ENCODE measurements around the gene ZNF410. TPM values are rescaled to one million over a fixed set of nuclear protein-coding genes. Genes with fewer than 3 reads are reported as not detected.
A peak's percentile ranks its signal among the peaks of the same experiment; 100 is the strongest.

Gene ZNF410
- total and polyA plus RNA-seq, 3 donors from 2014 or later: 85.3 to 117 (median 92.9) TPM

DNA sequence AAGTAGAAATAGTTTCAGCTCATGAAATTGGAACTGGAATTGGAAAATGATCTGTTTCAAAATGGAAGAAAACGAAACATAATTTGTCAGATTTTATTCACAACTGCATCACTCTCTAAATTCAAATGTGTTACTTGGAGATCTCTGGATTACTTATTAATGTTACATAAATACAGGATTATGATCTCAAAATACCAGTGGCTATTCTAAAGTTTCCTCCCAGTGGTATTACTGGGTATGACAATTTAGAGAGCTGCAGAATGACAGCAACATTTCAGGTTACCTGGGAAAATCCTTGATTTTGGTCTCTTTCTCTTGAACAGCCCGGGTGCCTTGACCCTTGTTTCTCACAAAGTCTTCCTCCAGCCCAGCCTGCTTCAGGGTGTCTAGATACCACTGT lies 49.0 kb downstream of the ZNF410 start:
- DNase-seq: no peak
- Histone ChIP-seq H3K27ac (no peak overlapping the region), H3K27me3 (no peaks in the 10 kb centered on the region), H3K36me3 (ENCODE audit: low read depth, missing control alignments) (no peaks in the 10 kb centered on the region), H3K4me1 (no peaks in the 10 kb centered on the region), H3K4me3 (no peak overlapping the region), H3K9me3 (no peaks in the 10 kb centered on the region)
- WGBS, 2 donors: 68 to 79% methylated on average over 2 of the region's 2 CpGs
- intact Hi-C loops (cut with DNase I; ENCODE audit: low total_unique reads): no loop called here
- no peak for TF ChIP-seq POLR2A (IDR thresholded peaks at IDR 0.05)
- TF ChIP-seq CTCF (IDR thresholded peaks at IDR 0.05): peak in 2 of 3 experiments; percentile 33 to 35

GRCh38 chr14:73936548-73936947 lies 49.9 kb downstream of the ZNF410 start:
- no peak overlapping the region for H3K27ac ChIP-seq
- no peaks in the 10 kb centered on the region for H3K4me1 ChIP-seq
- DNase-seq: no peak
- no peaks in the 10 kb centered on the region for H3K36me3 ChIP-seq (ENCODE audit: low read depth, missing control alignments)
- TF ChIP-seq CTCF (IDR thresholded peaks at IDR 0.05): no peak
- no peak for TF ChIP-seq POLR2A (IDR thresholded peaks at IDR 0.05)
- H3K4me3 ChIP-seq: no peak overlapping the region
- no peaks in the 10 kb centered on the region for H3K9me3 ChIP-seq
- no peaks in the 10 kb centered on the region for H3K27me3 ChIP-seq
- 89 to 93% methylated on average over 1 of the region's 1 CpG for WGBS, 2 donors
- intact Hi-C loops (cut with DNase I; ENCODE audit: low total_unique reads): no loop called here

DNA sequence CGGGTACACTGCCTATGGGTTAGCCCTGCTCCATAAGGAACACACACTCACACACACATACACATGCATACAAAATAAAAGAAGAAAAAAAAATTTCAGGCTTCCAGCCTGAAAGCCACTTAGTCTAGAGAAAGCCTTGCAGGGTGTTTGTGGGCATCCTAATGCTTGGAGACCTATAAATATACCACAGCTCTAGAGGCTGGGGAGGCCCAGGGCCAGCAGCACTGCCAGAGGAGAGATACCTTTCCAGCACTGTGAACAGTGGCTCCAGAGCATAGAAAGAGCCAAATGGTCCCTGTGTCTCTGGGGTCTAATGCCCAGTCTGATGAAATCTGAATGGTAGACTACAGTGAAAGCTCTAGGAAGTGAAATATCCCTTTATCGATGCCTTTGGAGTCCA lies 50.4 kb downstream of the ZNF410 start:
- no peaks in the 10 kb centered on the region for H3K36me3 ChIP-seq (ENCODE audit: low read depth, missing control alignments)
- H3K4me1 ChIP-seq: no peaks in the 10 kb centered on the region
- no peaks in the 10 kb centered on the region for H3K9me3 ChIP-seq
- H3K27me3 ChIP-seq: no peaks in the 10 kb centered on the region
- WGBS, 2 donors: 82 to 92% methylated on average over 2 of the region's 2 CpGs
- TF ChIP-seq CTCF (IDR thresholded peaks at IDR 0.05): no peak
- TF ChIP-seq POLR2A (IDR thresholded peaks at IDR 0.05): no peak
- DNase-seq: no peak
- no peak overlapping the region for H3K27ac ChIP-seq
- intact Hi-C loops (cut with DNase I; ENCODE audit: low total_unique reads): no loop called here
- H3K4me3 ChIP-seq: no peak overlapping the region

DNA sequence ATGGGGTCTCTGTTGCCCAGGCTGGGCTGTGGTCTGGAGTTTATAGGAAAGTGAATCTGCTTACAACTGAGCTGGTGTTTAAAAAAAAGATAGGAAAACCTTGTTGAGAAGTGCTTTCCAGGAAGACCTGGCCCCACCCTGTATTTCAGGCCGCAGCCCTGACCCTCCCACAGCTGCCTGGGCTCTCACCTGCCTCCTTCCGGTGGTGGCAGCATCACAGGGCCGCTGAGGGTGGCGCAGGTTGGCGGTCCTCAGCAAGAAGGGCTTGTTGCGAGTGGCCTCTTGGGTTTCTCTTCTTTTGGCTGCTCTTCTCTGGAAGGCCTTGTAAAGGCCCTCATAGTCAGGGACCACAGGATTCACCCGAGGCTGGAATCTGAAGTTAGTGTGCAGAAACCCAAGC lies 55.5 kb downstream of the ZNF410 start:
- H3K4me3 ChIP-seq: no peak overlapping the region
- no peaks in the 10 kb centered on the region for H3K27me3 ChIP-seq
- no peak for DNase-seq
- TF ChIP-seq CTCF (IDR thresholded peaks at IDR 0.05) (no peak), POLR2A (IDR thresholded peaks at IDR 0.05) (no peak)
- intact Hi-C loops (cut with DNase I; ENCODE audit: low total_unique reads): no loop called here
- no peaks in the 10 kb centered on the region for H3K36me3 ChIP-seq (ENCODE audit: low read depth, missing control alignments)
- WGBS, 2 donors: 90 to 96% methylated on average over 6 to 7 of the region's 7 CpGs
- no peak overlapping the region for H3K27ac ChIP-seq
- no peaks in the 10 kb centered on the region for H3K9me3 ChIP-seq
- no peaks in the 10 kb centered on the region for H3K4me1 ChIP-seq

- Histone ChIP-seq H3K27ac (no peak overlapping the region), H3K9me3 (no peaks in the 10 kb centered on the region), H3K27me3 (no peaks in the 10 kb centered on the region), H3K36me3 (ENCODE audit: low read depth, missing control alignments) (no peaks in the 10 kb centered on the region), H3K4me1 (no peaks in the 10 kb centered on the region), H3K4me3 (no peak overlapping the region)
- 58 to 63% methylated on average over 4 of the region's 4 CpGs for WGBS, 2 donors
- no peak for TF ChIP-seq CTCF (IDR thresholded peaks at IDR 0.05)
- TF ChIP-seq POLR2A (IDR thresholded peaks at IDR 0.05): no peak
- intact Hi-C loops (cut with DNase I; ENCODE audit: low total_unique reads): no loop called here
- no peak for DNase-seq
These were observed 56.4 kb downstream of the ZNF410 start for GRCh38 chr14:73943083-73943482.

All from testis (tissue), 3 donors.